DOHH2 (cell line): ENCODE data around the gene NRXN3.

Source experiments
- H3F3A ChIP-seq: fragments of 200-600 bp; sonication (generic), shearing (Covaris generic); 2 replicates; pipeline ENCODE4 v1.6.0; 2016; ENCODE audit warnings: antibody characterized with exemption, mild to moderate bottlenecking; ENCODE audit not compliant: control insufficient read depth, insufficient read depth
- H3K27ac ChIP-seq: fragments of 200-600 bp; sonication (generic); 2 replicates; pipeline ENCODE4 v1.5.1; 2014; ENCODE audit warnings: low read depth, mild to moderate bottlenecking, low read length, moderate library complexity
- H3K27me3 ChIP-seq: fragments of 200-600 bp; sonication (generic); 2 replicates; pipeline ENCODE4 v1.6.1; 2014; ENCODE audit warnings: mild to moderate bottlenecking, low read length, mixed read lengths; ENCODE audit not compliant: control insufficient read depth
- H3K36me3 ChIP-seq: fragments of 200-600 bp; sonication (generic); 2 replicates; pipeline ENCODE4 v1.6.1; 2014; ENCODE audit warnings: mild to moderate bottlenecking, low read length, moderate library complexity, mixed read lengths; ENCODE audit not compliant: control insufficient read depth
- H3K4me1 ChIP-seq: fragments of 200-600 bp; sonication (generic); 2 replicates; pipeline ENCODE4 v1.6.1; 2014; ENCODE audit warnings: mild to moderate bottlenecking, low read length, mixed read lengths; ENCODE audit not compliant: control insufficient read depth
- H3K4me2 ChIP-seq: fragments of 200-600 bp; sonication (generic); 2 replicates; pipeline ENCODE4 v1.6.0; 2014; ENCODE audit warnings: mild to moderate bottlenecking, low read length, moderate library complexity
- H3K4me3 ChIP-seq: fragments of 200-600 bp; sonication (generic); 2 replicates; pipeline ENCODE4 v1.5.1; 2014; ENCODE audit warnings: mild to moderate bottlenecking, low read length, mixed read lengths
- H3K79me2 ChIP-seq: fragments of 200-600 bp; sonication (generic); 2 replicates; pipeline ENCODE4 v1.6.1; 2014; ENCODE audit warnings: mild to moderate bottlenecking, low read length, mixed read lengths; ENCODE audit not compliant: control insufficient read depth
- H3K9me2 ChIP-seq: fragments of 200-600 bp; sonication (generic); replicated peaks from 2 replicates; pipeline ENCODE4 v1.6.1; 2014; ENCODE audit warnings: mild to moderate bottlenecking, low read length, mixed read lengths; ENCODE audit not compliant: control insufficient read depth
- H3K9me3 ChIP-seq: fragments of 200-600 bp; sonication (generic); 2 replicates; pipeline ENCODE4 v1.6.1; 2014; ENCODE audit warnings: antibody characterized with exemption, low read length, mixed read lengths; ENCODE audit not compliant: control insufficient read depth, insufficient read depth
- H4K20me1 ChIP-seq: fragments of 200-600 bp; sonication (generic); 2 replicates; pipeline ENCODE4 v1.6.0; 2014; ENCODE audit warnings: low read depth, mild to moderate bottlenecking, antibody characterized with exemption, low read length, moderate library complexity; ENCODE audit not compliant: control insufficient read depth, insufficient read depth
- EZH2phosphoT487 ChIP-seq: fragments of 200-600 bp; sonication (generic); IDR thresholded peaks from 2 replicates; pipeline ENCODE4 v1.6.1; 2017; ENCODE audit warnings: borderline replicate concordance, mild to moderate bottlenecking, antibody characterized with exemption, low read length, moderate library complexity, mixed read lengths
- TF ChIP-seq, protein P1 (sequence below): fragments of 200-600 bp; sonication (generic); IDR thresholded peaks from one replicate; pipeline ENCODE4 v1.5.1; 2014; ENCODE audit warnings: antibody characterized with exemption, mild to moderate bottlenecking, low read depth, low read length; ENCODE audit not compliant: poor library complexity, severe bottlenecking

The NRXN3 gene

DNA sequence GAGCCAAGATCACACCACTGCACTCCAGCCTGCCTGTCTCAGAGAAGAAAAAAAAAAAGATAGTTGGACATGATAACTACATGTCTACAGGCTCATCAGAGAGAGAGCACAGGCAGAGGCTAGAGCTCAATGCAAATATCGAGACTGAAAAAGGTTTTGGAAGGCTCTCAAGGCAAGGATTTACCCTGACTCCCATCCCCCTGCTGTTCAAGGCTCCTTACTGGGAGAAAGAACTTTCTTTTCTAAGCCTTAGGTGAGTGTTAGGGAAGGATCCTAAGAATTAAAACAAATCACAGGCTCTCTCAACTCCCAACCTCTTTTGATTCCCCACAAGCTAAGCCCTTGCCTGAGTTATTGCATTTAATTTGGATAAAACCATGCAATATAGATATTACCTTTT is 1516.0 kb downstream of the NRXN3 start:
- Histone ChIP-seq H3K4me3 (no peak overlapping the region), H3K27me3 (no peaks in the 10 kb centered on the region), H3K4me2 (no peak overlapping the region), H3K27ac (no peak overlapping the region), H3K4me1 (no peaks in the 10 kb centered on the region), H4K20me1 (no peaks in the 10 kb centered on the region), H3F3A (no peaks in the 10 kb centered on the region), H3K9me2 (no peaks in the 10 kb centered on the region), H3K36me3 (no peaks in the 10 kb centered on the region), H3K9me3 (no peaks in the 10 kb centered on the region), H3K79me2 (no peaks in the 10 kb centered on the region)
- TF ChIP-seq, protein P1, sequence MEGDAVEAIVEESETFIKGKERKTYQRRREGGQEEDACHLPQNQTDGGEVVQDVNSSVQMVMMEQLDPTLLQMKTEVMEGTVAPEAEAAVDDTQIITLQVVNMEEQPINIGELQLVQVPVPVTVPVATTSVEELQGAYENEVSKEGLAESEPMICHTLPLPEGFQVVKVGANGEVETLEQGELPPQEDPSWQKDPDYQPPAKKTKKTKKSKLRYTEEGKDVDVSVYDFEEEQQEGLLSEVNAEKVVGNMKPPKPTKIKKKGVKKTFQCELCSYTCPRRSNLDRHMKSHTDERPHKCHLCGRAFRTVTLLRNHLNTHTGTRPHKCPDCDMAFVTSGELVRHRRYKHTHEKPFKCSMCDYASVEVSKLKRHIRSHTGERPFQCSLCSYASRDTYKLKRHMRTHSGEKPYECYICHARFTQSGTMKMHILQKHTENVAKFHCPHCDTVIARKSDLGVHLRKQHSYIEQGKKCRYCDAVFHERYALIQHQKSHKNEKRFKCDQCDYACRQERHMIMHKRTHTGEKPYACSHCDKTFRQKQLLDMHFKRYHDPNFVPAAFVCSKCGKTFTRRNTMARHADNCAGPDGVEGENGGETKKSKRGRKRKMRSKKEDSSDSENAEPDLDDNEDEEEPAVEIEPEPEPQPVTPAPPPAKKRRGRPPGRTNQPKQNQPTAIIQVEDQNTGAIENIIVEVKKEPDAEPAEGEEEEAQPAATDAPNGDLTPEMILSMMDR, result no peak
- no peak for TF ChIP-seq EZH2phosphoT487

- Histone ChIP-seq H3K27ac (no peak overlapping the region), H3K27me3 (no peaks in the 10 kb centered on the region), H3K79me2 (no peaks in the 10 kb centered on the region), H3K36me3 (no peaks in the 10 kb centered on the region), H3K4me1 (no peaks in the 10 kb centered on the region), H3K4me3 (no peak overlapping the region), H3F3A (no peaks in the 10 kb centered on the region), H3K4me2 (no peak overlapping the region), H3K9me3 (no peaks in the 10 kb centered on the region), H3K9me2 (no peaks in the 10 kb centered on the region), H4K20me1 (no peaks in the 10 kb centered on the region)
- TF ChIP-seq, protein P1, result no peak
- TF ChIP-seq EZH2phosphoT487, result no peak
Measured at GRCh38 chr14:79690960-79691359, 1520.8 kb downstream of the NRXN3 start.

GRCh38 chr14:79693935-79694334 is 1523.8 kb downstream of the NRXN3 start:
- Histone ChIP-seq H3K9me3 (no peaks in the 10 kb centered on the region), H3K4me1 (no peaks in the 10 kb centered on the region), H3K27me3 (no peaks in the 10 kb centered on the region), H3K4me2 (no peak overlapping the region), H3K9me2 (no peaks in the 10 kb centered on the region), H3K36me3 (no peaks in the 10 kb centered on the region), H3K27ac (no peak overlapping the region), H3K79me2 (no peaks in the 10 kb centered on the region), H3F3A (no peaks in the 10 kb centered on the region), H4K20me1 (no peaks in the 10 kb centered on the region), H3K4me3 (no peak overlapping the region)
- TF ChIP-seq, protein P1, result no peak
- TF ChIP-seq EZH2phosphoT487, result no peak

DNA sequence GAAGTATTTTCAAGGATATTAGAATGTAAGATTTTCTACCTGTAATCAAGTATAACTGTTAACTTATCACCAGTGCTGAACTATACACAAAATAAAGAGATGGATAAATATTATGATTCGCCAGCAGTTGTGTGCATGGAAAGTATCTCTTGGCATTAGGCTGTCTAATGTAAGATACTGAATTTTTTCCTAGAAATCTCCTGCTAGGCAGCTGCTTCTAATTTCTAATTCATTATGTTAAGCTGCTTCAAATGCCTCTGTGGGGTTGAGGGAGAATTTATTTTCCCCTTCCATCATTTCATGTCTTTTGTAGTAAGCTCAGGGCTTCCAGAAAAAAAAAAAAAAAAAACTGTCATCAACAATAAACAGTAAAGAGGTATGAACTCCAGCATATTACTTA is 1525.1 kb downstream of the NRXN3 start:
- Histone ChIP-seq H3K4me1 (no peaks in the 10 kb centered on the region), H3K4me3 (no peak overlapping the region)
- TF ChIP-seq EZH2phosphoT487, result no peak
- TF ChIP-seq, protein P1, result no peak

More for the DNA sequence above, 1525.1 kb downstream of the NRXN3 start:
- H3K27me3 ChIP-seq, result no peaks in the 10 kb centered on the region
- H3K36me3 ChIP-seq, result no peaks in the 10 kb centered on the region
- H3K79me2 ChIP-seq, result no peaks in the 10 kb centered on the region
- no peaks in the 10 kb centered on the region for H3K9me2 ChIP-seq
- no peak overlapping the region for H3K27ac ChIP-seq
- H3K9me3 ChIP-seq, result no peaks in the 10 kb centered on the region
- no peaks in the 10 kb centered on the region for H4K20me1 ChIP-seq
- H3K4me2 ChIP-seq, result no peak overlapping the region
- no peaks in the 10 kb centered on the region for H3F3A ChIP-seq
